Activated T-helper 17 cell treated with anti-CD3 and anti-CD28 coated beads, Interleukin-2, amount 50 U/mL, for 72 hours (primary cell): ENCODE measurements around the gene LINC00632. TPM values are rescaled to one million over a fixed set of nuclear protein-coding genes. Genes with fewer than 3 reads are reported as not detected.

Source experiments
- ATAC-seq: fragments of 150-1000 bp; cut with Tn5 transposase; replicated peaks from 2 replicates; pipeline ENCODE4 v1.10.0; 2021; ENCODE audit warnings: mild to moderate bottlenecking, moderate library complexity
- H3K27ac Mint-ChIP-seq: one replicate; pipeline ENCODE4 v1.8.0; 2022; ENCODE audit warnings: mixed read lengths
- H3K27me3 Mint-ChIP-seq: one replicate; pipeline ENCODE4 v1.8.0; 2022; ENCODE audit warnings: mixed read lengths
- H3K36me3 Mint-ChIP-seq: one replicate; pipeline ENCODE4 v1.8.0; 2022; ENCODE audit warnings: low read depth, mild to moderate bottlenecking, mixed read lengths
- H3K4me1 Mint-ChIP-seq: one replicate; pipeline ENCODE4 v1.8.0; 2022; ENCODE audit warnings: mixed read lengths
- H3K4me3 Mint-ChIP-seq: one replicate; pipeline ENCODE4 v1.8.0; 2022; ENCODE audit warnings: mild to moderate bottlenecking, mixed read lengths
- H3K9me3 Mint-ChIP-seq: one replicate; pipeline ENCODE4 v1.8.0; 2022; ENCODE audit warnings: mixed read lengths
- total RNA-seq, 2 donors: library from RNA; stranded (reverse); gene quantifications; one replicate each; pipeline ENCODE4 v1.2.3, GENCODE V29; 2022

The LINC00632 gene
- total RNA-seq, 2 donors from 2014 or later: 3.3 to 4.7 TPM

DNA sequence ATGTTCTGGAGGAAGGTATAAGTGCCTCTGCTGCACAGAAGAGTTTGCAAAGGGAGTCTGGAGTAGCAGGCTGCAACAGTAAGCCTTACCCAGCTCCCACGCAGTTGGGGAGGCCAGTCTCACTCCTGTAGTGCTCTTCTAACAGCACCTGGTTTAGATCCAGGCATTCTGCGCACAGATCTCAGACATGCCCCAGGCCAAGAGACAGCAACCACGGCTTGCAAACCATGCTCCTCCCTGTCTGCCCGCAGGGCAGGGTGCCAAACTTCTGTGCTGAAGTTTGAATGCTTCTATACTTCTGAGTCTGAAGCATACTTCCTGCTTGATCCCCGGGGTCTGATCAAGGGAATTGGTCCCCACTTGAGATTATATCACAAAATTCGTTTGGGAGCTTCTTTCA is 106.3 kb downstream of the LINC00632 start:
- peaks cover 4% of the 10 kb centered on the region for H3K9me3 Mint-ChIP-seq
- no peak overlapping the region for H3K27ac Mint-ChIP-seq
- no peaks in the 10 kb centered on the region for H3K4me1 Mint-ChIP-seq
- no peaks in the 10 kb centered on the region for H3K36me3 Mint-ChIP-seq
- no peak for ATAC-seq
- H3K27me3 Mint-ChIP-seq: no peaks in the 10 kb centered on the region
- no peak overlapping the region for H3K4me3 Mint-ChIP-seq

DNA sequence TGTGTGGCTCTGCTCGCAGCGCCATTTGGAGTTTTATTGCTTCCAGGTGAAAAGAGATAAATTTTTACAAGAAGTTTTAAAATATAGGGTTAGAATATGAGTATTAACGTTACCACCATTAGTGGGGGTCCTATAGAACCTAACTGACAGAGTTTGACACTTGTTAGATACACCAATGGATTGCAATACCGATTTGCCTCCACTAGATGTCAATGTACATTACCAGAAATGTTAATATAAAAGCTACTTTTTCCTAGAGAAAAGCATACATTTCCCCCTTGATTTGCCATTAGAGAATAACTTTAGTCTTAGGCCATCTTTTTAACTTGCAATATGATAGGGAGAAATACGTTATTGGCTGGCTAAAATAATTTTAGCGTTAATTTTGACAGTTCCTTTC is 108.4 kb downstream of the LINC00632 start:
- H3K36me3 Mint-ChIP-seq: no peaks in the 10 kb centered on the region
- H3K4me3 Mint-ChIP-seq: no peak overlapping the region
- no peak overlapping the region for H3K27ac Mint-ChIP-seq
- ATAC-seq: no peak
- peaks cover 6% of the 10 kb centered on the region for H3K4me1 Mint-ChIP-seq
- H3K27me3 Mint-ChIP-seq: no peaks in the 10 kb centered on the region
- H3K9me3 Mint-ChIP-seq: no peaks in the 10 kb centered on the region

DNA sequence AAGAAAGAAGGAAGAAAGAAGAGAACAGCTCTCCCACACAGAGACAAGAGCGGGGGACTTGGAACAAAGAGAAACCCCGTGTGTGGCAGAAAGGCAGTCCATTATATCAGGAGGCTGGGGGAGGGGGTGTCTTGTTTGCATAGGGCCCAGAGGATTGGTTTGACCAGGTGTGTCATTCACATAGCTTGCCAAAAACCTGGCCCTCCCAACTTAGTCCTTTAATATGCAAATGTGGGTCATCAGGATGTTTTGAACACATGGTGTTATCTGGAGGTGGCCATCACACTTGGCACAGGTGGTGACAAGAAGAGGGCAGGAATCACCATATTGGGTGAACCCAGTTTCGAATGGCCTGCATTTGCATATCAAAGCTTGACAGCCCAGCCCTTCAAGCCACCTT is 111.7 kb downstream of the LINC00632 start:
- no peaks in the 10 kb centered on the region for H3K27me3 Mint-ChIP-seq
- no peaks in the 10 kb centered on the region for H3K9me3 Mint-ChIP-seq
- H3K27ac Mint-ChIP-seq: no peak overlapping the region
- no peak overlapping the region for H3K4me3 Mint-ChIP-seq
- H3K4me1 Mint-ChIP-seq: peaks cover 7% of the 10 kb centered on the region
- no peak for ATAC-seq
- no peaks in the 10 kb centered on the region for H3K36me3 Mint-ChIP-seq

DNA sequence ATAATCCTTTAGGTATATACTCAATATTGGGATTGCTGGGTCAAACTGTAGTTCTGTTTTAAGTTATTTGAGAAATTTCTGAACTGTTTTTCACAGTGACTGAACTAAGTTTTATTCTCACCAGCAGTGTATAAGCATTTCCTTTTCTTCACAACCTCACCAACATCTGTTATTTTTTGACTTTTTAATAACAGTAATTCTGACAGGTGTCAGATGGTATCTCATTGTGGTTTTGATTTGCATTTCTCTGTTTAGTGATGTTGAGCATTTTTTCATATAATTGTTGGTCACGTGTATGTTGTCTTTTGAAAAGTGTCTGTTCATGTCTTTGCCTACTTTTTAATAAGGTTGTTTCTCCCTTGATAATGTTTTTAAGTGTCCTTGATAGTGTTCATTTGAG is 112.6 kb downstream of the LINC00632 start:
- Mint-ChIP-seq H3K4me3 (peak overlapping the region; percentile 33), H3K27me3 (no peaks in the 10 kb centered on the region)
- peak; percentile 16 for ATAC-seq

DNA sequence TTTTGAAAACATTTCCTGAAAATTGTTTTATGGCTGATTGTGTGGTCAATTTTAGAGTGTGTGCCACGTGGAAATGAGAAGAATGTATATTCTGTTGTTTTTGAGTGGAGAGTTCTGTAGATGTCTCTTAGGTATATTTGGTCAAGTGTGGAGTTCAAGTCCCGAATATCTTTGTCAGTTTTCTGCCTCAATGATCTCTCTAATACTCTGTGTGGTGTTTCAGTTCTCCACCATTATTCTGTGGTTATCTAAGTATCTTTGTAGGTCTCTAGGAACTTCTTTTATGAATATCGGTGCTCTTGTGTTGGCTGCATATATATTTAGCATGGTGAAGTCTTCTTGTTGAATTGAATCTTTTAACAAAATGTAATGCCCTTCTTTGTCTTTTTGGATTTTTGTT is 113.3 kb downstream of the LINC00632 start:
- peak overlapping the region; percentile 33 for H3K4me3 Mint-ChIP-seq
- H3K36me3 Mint-ChIP-seq: no peaks in the 10 kb centered on the region
- no peak for ATAC-seq
- no peaks in the 10 kb centered on the region for H3K27me3 Mint-ChIP-seq
- H3K9me3 Mint-ChIP-seq: no peaks in the 10 kb centered on the region
- peaks cover 7% of the 10 kb centered on the region for H3K4me1 Mint-ChIP-seq
- H3K27ac Mint-ChIP-seq: no peak overlapping the region

More for the DNA sequence above, 112.6 kb downstream of the LINC00632 start:
- Mint-ChIP-seq H3K27ac (no peak overlapping the region), H3K36me3 (no peaks in the 10 kb centered on the region), H3K9me3 (no peaks in the 10 kb centered on the region), H3K4me1 (peaks cover 7% of the 10 kb centered on the region)

DNA sequence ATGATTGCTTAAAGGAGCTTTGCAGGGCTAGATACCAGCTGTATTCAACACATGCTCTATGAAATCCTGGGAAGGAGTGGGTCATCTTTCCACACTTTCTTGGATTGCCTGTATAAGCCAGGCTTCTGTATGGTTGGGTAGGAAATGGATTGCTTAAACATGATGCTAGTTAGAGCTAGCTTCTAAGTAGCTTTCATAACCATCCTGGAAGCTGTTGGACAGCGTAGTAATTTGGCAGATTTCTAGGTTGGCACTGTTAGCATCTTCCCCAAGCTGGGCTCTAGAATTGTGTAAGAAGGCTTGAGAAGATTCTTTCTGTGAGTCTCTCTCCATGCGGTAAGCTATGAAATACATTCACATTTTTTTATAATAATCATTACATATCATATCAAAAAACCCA is 127.3 kb downstream of the LINC00632 start:
- no peak for ATAC-seq
- Mint-ChIP-seq H3K27me3 (no peaks in the 10 kb centered on the region), H3K4me1 (no peaks in the 10 kb centered on the region), H3K27ac (no peak overlapping the region), H3K9me3 (no peaks in the 10 kb centered on the region), H3K36me3 (no peaks in the 10 kb centered on the region), H3K4me3 (no peak overlapping the region)

Other genes starting within 250 kb of the LINC00632 start
- gene SOX3, start 204.7 kb upstream of the LINC00632 start, total RNA-seq: not detected